ENCODE measurements around the gene CARMIL1. TPM values are rescaled to one million over a fixed set of nuclear protein-coding genes. Genes with fewer than 3 reads are reported as not detected.

The CARMIL1 gene
- total RNA-seq, 4 donors from 2014 or later: 11.8 to 23.2 (median 17.1) TPM

DNA sequence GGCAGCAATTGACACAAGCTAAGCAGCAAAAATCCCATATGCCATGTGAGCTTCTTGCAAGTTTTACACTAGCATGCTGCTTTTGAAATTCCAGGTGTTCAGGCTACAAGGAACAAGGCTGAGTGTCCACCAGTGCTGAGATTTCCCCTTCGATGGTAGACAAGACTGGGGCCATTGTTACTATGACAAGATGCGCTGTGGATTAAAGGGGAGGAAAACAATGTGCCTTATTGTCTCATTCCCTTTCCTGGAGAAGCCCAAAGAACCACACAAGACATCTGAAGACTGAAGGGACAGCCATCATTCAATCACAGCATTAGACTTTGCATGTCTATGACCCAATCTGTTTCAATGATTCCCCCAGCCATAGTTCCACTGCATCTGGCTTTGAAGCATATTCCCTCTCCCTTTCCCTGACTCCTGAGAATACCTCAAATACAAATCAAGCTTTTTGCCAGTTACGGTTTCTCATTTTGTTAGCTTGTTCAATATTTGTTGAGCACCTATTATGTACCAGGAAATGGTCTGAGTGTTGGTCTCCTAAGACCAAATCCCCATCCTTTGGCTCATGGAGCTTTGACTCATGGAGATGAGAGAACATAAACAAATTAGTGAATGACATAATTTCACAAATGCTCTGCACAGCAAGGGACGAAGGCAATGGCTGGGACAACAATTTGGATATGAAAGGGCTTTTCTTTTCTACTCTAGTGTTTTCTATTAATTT is 349.5 kb downstream of the CARMIL1 start:
- H3K27ac ChIP-seq: no peak overlapping the region
- H3K9me3 ChIP-seq: no peaks in the 10 kb centered on the region
- TF ChIP-seq, protein P1, sequence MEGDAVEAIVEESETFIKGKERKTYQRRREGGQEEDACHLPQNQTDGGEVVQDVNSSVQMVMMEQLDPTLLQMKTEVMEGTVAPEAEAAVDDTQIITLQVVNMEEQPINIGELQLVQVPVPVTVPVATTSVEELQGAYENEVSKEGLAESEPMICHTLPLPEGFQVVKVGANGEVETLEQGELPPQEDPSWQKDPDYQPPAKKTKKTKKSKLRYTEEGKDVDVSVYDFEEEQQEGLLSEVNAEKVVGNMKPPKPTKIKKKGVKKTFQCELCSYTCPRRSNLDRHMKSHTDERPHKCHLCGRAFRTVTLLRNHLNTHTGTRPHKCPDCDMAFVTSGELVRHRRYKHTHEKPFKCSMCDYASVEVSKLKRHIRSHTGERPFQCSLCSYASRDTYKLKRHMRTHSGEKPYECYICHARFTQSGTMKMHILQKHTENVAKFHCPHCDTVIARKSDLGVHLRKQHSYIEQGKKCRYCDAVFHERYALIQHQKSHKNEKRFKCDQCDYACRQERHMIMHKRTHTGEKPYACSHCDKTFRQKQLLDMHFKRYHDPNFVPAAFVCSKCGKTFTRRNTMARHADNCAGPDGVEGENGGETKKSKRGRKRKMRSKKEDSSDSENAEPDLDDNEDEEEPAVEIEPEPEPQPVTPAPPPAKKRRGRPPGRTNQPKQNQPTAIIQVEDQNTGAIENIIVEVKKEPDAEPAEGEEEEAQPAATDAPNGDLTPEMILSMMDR (IDR thresholded peaks at IDR 0.05): no peak
- no peak for TF ChIP-seq POLR2A (IDR thresholded peaks at IDR 0.05)
- no peaks in the 10 kb centered on the region for H3K27me3 ChIP-seq
- no peaks in the 10 kb centered on the region for H3K36me3 ChIP-seq
- no peak for DNase-seq
- no peaks in the 10 kb centered on the region for H3K4me1 ChIP-seq
- intact Hi-C loops (cut with DNase I; ENCODE audit: low total_unique reads): no loop called here
- H3K4me3 ChIP-seq: no peak overlapping the region

DNA sequence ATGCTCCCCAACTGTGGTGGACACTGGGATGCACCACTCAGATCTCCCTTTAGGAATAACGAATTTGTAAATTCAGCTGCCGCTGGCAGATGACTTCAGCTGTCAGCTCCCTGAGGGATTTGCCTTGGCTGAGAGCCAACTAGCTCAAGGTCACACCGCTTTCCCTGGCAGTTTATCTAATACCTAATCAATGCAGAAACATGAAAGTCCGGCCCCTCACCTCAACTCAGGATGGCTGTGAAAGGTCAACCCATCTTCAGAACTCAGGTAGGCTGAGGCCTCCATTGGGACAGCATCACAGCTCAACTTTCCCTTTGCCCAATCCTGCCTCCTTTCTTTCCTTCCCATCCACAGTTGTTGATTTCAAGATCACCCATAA is 350.0 kb downstream of the CARMIL1 start:
- TF ChIP-seq, protein P1 (IDR thresholded peaks at IDR 0.05): no peak
- TF ChIP-seq POLR2A (IDR thresholded peaks at IDR 0.05): no peak
- Histone ChIP-seq H3K36me3 (no peaks in the 10 kb centered on the region), H3K9me3 (no peaks in the 10 kb centered on the region), H3K27ac (no peak overlapping the region), H3K27me3 (no peaks in the 10 kb centered on the region), H3K4me1 (no peaks in the 10 kb centered on the region), H3K4me3 (no peak overlapping the region)
- DNase-seq: no peak
- intact Hi-C loops (cut with DNase I; ENCODE audit: low total_unique reads): no loop called here

DNA sequence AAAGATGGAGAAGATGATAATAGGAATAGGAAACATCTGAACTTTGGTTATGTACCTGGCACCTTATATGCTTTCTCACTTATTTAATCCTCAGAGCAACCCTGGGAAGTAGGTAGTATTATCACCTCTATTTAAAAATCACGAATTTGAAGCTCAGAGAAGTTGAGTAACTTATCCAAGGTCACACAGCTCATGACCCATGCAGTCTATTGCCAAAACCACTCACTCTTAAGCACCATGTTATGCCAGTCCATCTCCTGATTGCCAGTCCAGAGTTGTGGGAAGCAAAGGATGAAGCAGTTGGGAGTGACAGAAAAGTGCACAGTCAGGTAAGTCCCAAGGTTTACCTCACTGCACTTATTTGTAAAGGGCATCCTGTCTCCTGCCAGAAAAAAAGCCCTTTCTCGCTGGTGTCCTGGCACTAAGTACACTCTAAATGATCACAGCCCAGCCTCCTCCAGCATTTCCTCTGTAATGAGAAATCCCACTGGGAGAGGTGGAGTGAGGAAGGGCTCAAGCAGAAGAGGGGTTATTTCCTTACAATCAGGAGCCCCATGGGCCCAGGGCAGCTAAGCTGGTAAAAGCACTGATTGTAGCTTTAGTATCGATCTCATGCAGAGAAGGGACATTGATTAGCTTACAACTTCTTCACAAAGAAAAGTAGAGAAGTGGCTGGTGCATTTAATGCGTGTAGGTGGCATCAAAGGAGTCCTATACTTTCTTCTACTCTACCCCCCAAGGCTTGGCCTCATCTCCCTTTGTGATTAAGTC is 351.5 kb downstream of the CARMIL1 start:
- H3K27me3 ChIP-seq: no peaks in the 10 kb centered on the region
- intact Hi-C loops (cut with DNase I; ENCODE audit: low total_unique reads): no loop called here

DNA sequence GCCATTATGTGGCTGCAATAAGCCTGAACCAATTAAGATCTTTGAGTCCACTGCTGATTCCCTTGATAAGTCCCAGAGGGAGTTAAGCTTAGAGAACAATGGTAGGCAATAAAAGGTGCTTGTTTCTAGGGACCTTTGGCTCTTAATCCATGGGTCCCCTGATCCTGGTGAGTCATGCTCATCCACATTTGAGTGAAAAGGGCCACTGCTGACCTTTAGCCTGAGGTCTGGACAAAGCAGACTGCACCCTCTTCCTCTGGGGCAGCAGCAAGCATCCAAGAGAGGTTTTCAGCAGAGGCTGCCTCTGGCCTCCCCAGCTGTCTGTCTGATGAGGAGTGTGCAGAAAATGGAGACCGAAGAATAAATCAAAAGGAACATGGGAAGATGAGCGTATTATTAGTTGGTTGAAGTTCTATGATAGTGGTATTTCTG is 356.7 kb downstream of the CARMIL1 start:
- TF ChIP-seq POLR2A (IDR thresholded peaks at IDR 0.05): no peak
- TF ChIP-seq, protein P1 (IDR thresholded peaks at IDR 0.05): no peak
- no peak overlapping the region for H3K27ac ChIP-seq
- no peaks in the 10 kb centered on the region for H3K27me3 ChIP-seq
- DNase-seq: no peak
- no peaks in the 10 kb centered on the region for H3K36me3 ChIP-seq
- intact Hi-C loops (cut with DNase I; ENCODE audit: low total_unique reads): no loop called here
- H3K4me3 ChIP-seq: no peak overlapping the region
- no peaks in the 10 kb centered on the region for H3K4me1 ChIP-seq
- no peaks in the 10 kb centered on the region for H3K9me3 ChIP-seq

More for the DNA sequence above, 351.5 kb downstream of the CARMIL1 start:
- H3K9me3 ChIP-seq: no peaks in the 10 kb centered on the region
- H3K4me1 ChIP-seq: no peaks in the 10 kb centered on the region
- no peak for DNase-seq
- H3K4me3 ChIP-seq: no peak overlapping the region
- H3K27ac ChIP-seq: no peak overlapping the region
- H3K36me3 ChIP-seq: no peaks in the 10 kb centered on the region
- TF ChIP-seq, protein P1 (IDR thresholded peaks at IDR 0.05): no peak
- TF ChIP-seq POLR2A (IDR thresholded peaks at IDR 0.05): no peak

DNA sequence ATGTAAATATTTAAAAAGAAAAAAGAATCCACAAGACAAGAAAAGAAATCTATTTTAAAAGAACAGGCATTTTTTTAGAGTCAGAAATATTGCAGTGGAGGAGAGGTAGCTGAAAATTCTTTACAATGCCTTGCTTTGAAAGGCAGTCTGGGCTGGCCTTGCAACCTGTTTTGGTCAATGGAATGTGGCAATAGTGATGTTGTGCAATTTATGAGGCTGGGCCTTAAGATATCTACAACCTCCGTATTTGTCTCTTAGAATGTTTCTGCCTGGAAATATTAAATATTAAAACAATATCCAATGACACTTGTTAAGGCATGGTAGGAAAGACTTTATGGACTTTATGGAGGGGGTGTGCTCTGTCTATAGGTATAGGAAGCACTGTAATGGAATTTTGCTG is 358.0 kb downstream of the CARMIL1 start:
- Histone ChIP-seq H3K4me3 (no peak overlapping the region), H3K27me3 (no peaks in the 10 kb centered on the region), H3K27ac (no peak overlapping the region), H3K4me1 (no peaks in the 10 kb centered on the region), H3K9me3 (no peaks in the 10 kb centered on the region), H3K36me3 (no peaks in the 10 kb centered on the region)
- intact Hi-C loops (cut with DNase I; ENCODE audit: low total_unique reads): no loop called here
- DNase-seq: no peak
- TF ChIP-seq, protein P1 (IDR thresholded peaks at IDR 0.05): no peak
- TF ChIP-seq POLR2A (IDR thresholded peaks at IDR 0.05): no peak
